ENCODE measurements around the gene CXorf65.

Gene CXorf65

GRCh38 chrX:71143508-71143907 lies 37.0 kb upstream of the CXorf65 start:
- TF ChIP-seq, protein P1, sequence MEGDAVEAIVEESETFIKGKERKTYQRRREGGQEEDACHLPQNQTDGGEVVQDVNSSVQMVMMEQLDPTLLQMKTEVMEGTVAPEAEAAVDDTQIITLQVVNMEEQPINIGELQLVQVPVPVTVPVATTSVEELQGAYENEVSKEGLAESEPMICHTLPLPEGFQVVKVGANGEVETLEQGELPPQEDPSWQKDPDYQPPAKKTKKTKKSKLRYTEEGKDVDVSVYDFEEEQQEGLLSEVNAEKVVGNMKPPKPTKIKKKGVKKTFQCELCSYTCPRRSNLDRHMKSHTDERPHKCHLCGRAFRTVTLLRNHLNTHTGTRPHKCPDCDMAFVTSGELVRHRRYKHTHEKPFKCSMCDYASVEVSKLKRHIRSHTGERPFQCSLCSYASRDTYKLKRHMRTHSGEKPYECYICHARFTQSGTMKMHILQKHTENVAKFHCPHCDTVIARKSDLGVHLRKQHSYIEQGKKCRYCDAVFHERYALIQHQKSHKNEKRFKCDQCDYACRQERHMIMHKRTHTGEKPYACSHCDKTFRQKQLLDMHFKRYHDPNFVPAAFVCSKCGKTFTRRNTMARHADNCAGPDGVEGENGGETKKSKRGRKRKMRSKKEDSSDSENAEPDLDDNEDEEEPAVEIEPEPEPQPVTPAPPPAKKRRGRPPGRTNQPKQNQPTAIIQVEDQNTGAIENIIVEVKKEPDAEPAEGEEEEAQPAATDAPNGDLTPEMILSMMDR (IDR thresholded peaks at IDR 0.05; ENCODE audit: borderline replicate concordance, extremely low read depth, low read length, poor library complexity, severe bottlenecking) = no peak
- TF ChIP-seq EZH2 (IDR thresholded peaks at IDR 0.05; ENCODE audit: borderline replicate concordance, low read depth, low read length, severe bottlenecking) = no peak
- no peak overlapping the region for H3K27ac ChIP-seq (ENCODE audit: low read length)
- no peak overlapping the region for H3K4me3 ChIP-seq (ENCODE audit: low read depth in 1 of 2, low read length in 2 of 2)
- no peak overlapping the region for H3K9ac ChIP-seq (ENCODE audit: low read depth, low read length)
- ATAC-seq (ENCODE audit: insufficient read depth, low read depth) = no peak
- H3K79me2 ChIP-seq (ENCODE audit: insufficient read depth, low read length) = no peaks in the 10 kb centered on the region
- DNase-seq = no peak
- no peak overlapping the region for H3K4me2 ChIP-seq (ENCODE audit: insufficient read depth, low read length)
- no peaks in the 10 kb centered on the region for H3K9me3 ChIP-seq (ENCODE audit: insufficient read depth, low read length, severe bottlenecking)
- H3K36me3 ChIP-seq (ENCODE audit: insufficient read depth, low read length) = peaks cover 27% of the 10 kb centered on the region
- H3K4me1 ChIP-seq (ENCODE audit: insufficient read depth, low read length) = no peaks in the 10 kb centered on the region
- H2AFZ ChIP-seq (ENCODE audit: low read depth, low read length) = no peak overlapping the region
- no peaks in the 10 kb centered on the region for H3K27me3 ChIP-seq (ENCODE audit: insufficient read depth, low read length, poor library complexity)
- H4K20me1 ChIP-seq (ENCODE audit: insufficient read depth, low read length) = no peaks in the 10 kb centered on the region

DNA sequence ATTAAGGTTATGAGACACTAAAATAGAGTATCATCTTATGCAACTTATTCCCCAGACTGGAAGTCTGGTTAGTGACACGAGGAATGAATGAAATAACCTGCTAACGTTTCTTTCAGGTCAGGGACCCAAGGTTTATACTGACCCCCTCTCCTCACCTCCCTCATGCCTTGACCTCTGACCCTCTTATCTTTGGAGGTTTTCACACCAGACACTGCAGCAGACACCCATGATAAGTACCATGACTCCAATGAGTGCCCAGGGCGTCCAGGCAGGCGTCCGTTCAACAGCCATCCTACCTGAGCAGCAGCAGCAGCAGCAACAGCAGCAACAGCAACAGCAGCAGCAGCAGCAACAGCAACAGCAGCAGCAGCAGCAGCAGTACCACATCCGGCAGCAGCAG lies 33.9 kb upstream of the CXorf65 start:
- no peak for TF ChIP-seq EZH2 (IDR thresholded peaks at IDR 0.05; ENCODE audit: borderline replicate concordance, low read depth, low read length, severe bottlenecking)
- TF ChIP-seq, protein P1 (IDR thresholded peaks at IDR 0.05; ENCODE audit: borderline replicate concordance, extremely low read depth, low read length, poor library complexity, severe bottlenecking) = no peak
- no peak overlapping the region for H3K9ac ChIP-seq (ENCODE audit: low read depth, low read length)
- no peaks in the 10 kb centered on the region for H3K9me3 ChIP-seq (ENCODE audit: insufficient read depth, low read length, severe bottlenecking)
- no peak for DNase-seq
- H3K79me2 ChIP-seq (ENCODE audit: insufficient read depth, low read length) = no peaks in the 10 kb centered on the region
- H3K36me3 ChIP-seq (ENCODE audit: insufficient read depth, low read length) = peaks cover 54% of the 10 kb centered on the region
- ATAC-seq (ENCODE audit: insufficient read depth, low read depth) = no peak
- no peak overlapping the region for H3K4me3 ChIP-seq (ENCODE audit: low read depth in 1 of 2, low read length in 2 of 2)
- no peak overlapping the region for H3K4me2 ChIP-seq (ENCODE audit: insufficient read depth, low read length)
- H2AFZ ChIP-seq (ENCODE audit: low read depth, low read length) = no peak overlapping the region
- no peaks in the 10 kb centered on the region for H3K27me3 ChIP-seq (ENCODE audit: insufficient read depth, low read length, poor library complexity)
- no peaks in the 10 kb centered on the region for H4K20me1 ChIP-seq (ENCODE audit: insufficient read depth, low read length)
- no peak overlapping the region for H3K27ac ChIP-seq (ENCODE audit: low read length)
- H3K4me1 ChIP-seq (ENCODE audit: insufficient read depth, low read length) = no peaks in the 10 kb centered on the region

- H3K4me1 ChIP-seq (ENCODE audit: insufficient read depth, low read length) = 0 out of 2 replicates have a peak, but pooled peaks cover 8% of the 10 kb centered on the region
- peaks cover 93% of the 10 kb centered on the region for H3K36me3 ChIP-seq (ENCODE audit: insufficient read depth, low read length)
- H2AFZ ChIP-seq (ENCODE audit: low read depth, low read length) = no peak overlapping the region
- H3K9me3 ChIP-seq (ENCODE audit: insufficient read depth, low read length, severe bottlenecking) = no peaks in the 10 kb centered on the region
- H3K4me3 ChIP-seq (ENCODE audit: low read depth in 1 of 2, low read length in 2 of 2) = no peak overlapping the region
- H3K9ac ChIP-seq (ENCODE audit: low read depth, low read length) = no peak overlapping the region
- no peak for ATAC-seq (ENCODE audit: insufficient read depth, low read depth)
- DNase-seq = no peak
- H3K4me2 ChIP-seq (ENCODE audit: insufficient read depth, low read length) = no peak overlapping the region
- H3K79me2 ChIP-seq (ENCODE audit: insufficient read depth, low read length) = no peaks in the 10 kb centered on the region; the same call in 1 of the 2 replicates
- H3K27me3 ChIP-seq (ENCODE audit: insufficient read depth, low read length, poor library complexity) = no peaks in the 10 kb centered on the region
- no peak overlapping the region for H3K27ac ChIP-seq (ENCODE audit: low read length)
- no peaks in the 10 kb centered on the region for H4K20me1 ChIP-seq (ENCODE audit: insufficient read depth, low read length)
- TF ChIP-seq, protein P1 (IDR thresholded peaks at IDR 0.05; ENCODE audit: borderline replicate concordance, extremely low read depth, low read length, poor library complexity, severe bottlenecking) = no peak
- TF ChIP-seq EZH2 (IDR thresholded peaks at IDR 0.05; ENCODE audit: borderline replicate concordance, low read depth, low read length, severe bottlenecking) = no peak
Observed at GRCh38 chrX:71131510-71131909, 25.0 kb upstream of the CXorf65 start.

All from DND-41 (cell line).